ENCODE measurements around the gene GATAD1. TPM values are rescaled to one million over a fixed set of nuclear protein-coding genes. Genes with fewer than 3 reads are reported as not detected.

GATAD1 gene
- total RNA-seq, 2 donors from 2014 or later: 12.4 to 15.4 TPM

GRCh38 chr7:92498557-92498956 lies 51.3 kb downstream of the GATAD1 start:
- Histone ChIP-seq H3K4me3 (no peak overlapping the region), H3K4me1 (no peaks in the 10 kb centered on the region), H3K27ac (no peak overlapping the region), H3K36me3 (peaks cover 65% of the 10 kb centered on the region), H3K27me3 (no peaks in the 10 kb centered on the region), H3K9me3 (no peaks in the 10 kb centered on the region)
- no peak for DNase-seq (ENCODE audit: low spot score)
- TF ChIP-seq, protein P1, sequence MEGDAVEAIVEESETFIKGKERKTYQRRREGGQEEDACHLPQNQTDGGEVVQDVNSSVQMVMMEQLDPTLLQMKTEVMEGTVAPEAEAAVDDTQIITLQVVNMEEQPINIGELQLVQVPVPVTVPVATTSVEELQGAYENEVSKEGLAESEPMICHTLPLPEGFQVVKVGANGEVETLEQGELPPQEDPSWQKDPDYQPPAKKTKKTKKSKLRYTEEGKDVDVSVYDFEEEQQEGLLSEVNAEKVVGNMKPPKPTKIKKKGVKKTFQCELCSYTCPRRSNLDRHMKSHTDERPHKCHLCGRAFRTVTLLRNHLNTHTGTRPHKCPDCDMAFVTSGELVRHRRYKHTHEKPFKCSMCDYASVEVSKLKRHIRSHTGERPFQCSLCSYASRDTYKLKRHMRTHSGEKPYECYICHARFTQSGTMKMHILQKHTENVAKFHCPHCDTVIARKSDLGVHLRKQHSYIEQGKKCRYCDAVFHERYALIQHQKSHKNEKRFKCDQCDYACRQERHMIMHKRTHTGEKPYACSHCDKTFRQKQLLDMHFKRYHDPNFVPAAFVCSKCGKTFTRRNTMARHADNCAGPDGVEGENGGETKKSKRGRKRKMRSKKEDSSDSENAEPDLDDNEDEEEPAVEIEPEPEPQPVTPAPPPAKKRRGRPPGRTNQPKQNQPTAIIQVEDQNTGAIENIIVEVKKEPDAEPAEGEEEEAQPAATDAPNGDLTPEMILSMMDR (IDR thresholded peaks at IDR 0.05): no peak

- Histone ChIP-seq H3K27ac (no peak overlapping the region), H3K36me3 (peaks cover 55% of the 10 kb centered on the region), H3K4me3 (no peak overlapping the region), H3K4me1 (no peaks in the 10 kb centered on the region), H3K27me3 (no peaks in the 10 kb centered on the region), H3K9me3 (no peaks in the 10 kb centered on the region)
- TF ChIP-seq, protein P1 (IDR thresholded peaks at IDR 0.05): no peak
- no peak for DNase-seq (ENCODE audit: low spot score)
Measured at GRCh38 chr7:92503767-92504166, 56.5 kb downstream of the GATAD1 start.

- DNase-seq (ENCODE audit: low spot score): no peak
Measured at GRCh38 chr7:92504563-92504962, 57.3 kb downstream of the GATAD1 start.

GRCh38 chr7:92506363-92506762 lies 59.1 kb downstream of the GATAD1 start:
- Histone ChIP-seq H3K4me3 (no peak overlapping the region), H3K27me3 (no peaks in the 10 kb centered on the region), H3K4me1 (no peaks in the 10 kb centered on the region), H3K36me3 (peaks cover 31% of the 10 kb centered on the region), H3K9me3 (no peaks in the 10 kb centered on the region), H3K27ac (no peak overlapping the region)
- TF ChIP-seq, protein P1 (IDR thresholded peaks at IDR 0.05): no peak
- no peak for DNase-seq (ENCODE audit: low spot score)

More at GRCh38 chr7:92504563-92504962, 57.3 kb downstream of the GATAD1 start:
- Histone ChIP-seq H3K4me3 (no peak overlapping the region), H3K9me3 (no peaks in the 10 kb centered on the region), H3K27ac (no peak overlapping the region), H3K4me1 (no peaks in the 10 kb centered on the region), H3K36me3 (peaks cover 49% of the 10 kb centered on the region), H3K27me3 (no peaks in the 10 kb centered on the region)
- TF ChIP-seq, protein P1 (IDR thresholded peaks at IDR 0.05): no peak

- no peaks in the 10 kb centered on the region for H3K9me3 ChIP-seq
- H3K36me3 ChIP-seq: peaks cover 27% of the 10 kb centered on the region
Measured at GRCh38 chr7:92508946-92509345, 61.7 kb downstream of the GATAD1 start.

More at GRCh38 chr7:92508946-92509345, 61.7 kb downstream of the GATAD1 start:
- Histone ChIP-seq H3K4me1 (no peaks in the 10 kb centered on the region), H3K27ac (no peak overlapping the region), H3K27me3 (no peaks in the 10 kb centered on the region), H3K4me3 (no peak overlapping the region)
- TF ChIP-seq, protein P1 (IDR thresholded peaks at IDR 0.05): no peak
- DNase-seq (ENCODE audit: low spot score): no peak

Other genes starting within 250 kb of the GATAD1 start
- 10 to 100 TPM; 35.2 to 56.4 TPM for gene KRIT1, start 201.6 kb upstream of the GATAD1 start, total RNA-seq
- 10 to 100 TPM; 25.0 to 32.7 TPM for gene ANKIB1, start 201.5 kb upstream of the GATAD1 start, total RNA-seq
- gene ERVW-1, start 30.5 kb downstream of the GATAD1 start, total RNA-seq: not detected
- gene PEX1, start 81.0 kb downstream of the GATAD1 start, total RNA-seq: 10 to 100 TPM; 11.3 to 15.4 TPM
- 1 to 10 TPM; 7.3 to 8.9 TPM for gene RBM48, start 81.3 kb downstream of the GATAD1 start, total RNA-seq
- gene FAM133B, start 142.9 kb downstream of the GATAD1 start, total RNA-seq: 10 to 100 TPM in 1 of 2 donors, 1 to 10 TPM in 1; 9.6 to 11.8 TPM

Measured in right atrium auricular region (tissue), 2 donors.